ENCODE measurements around the gene BBX.

The BBX gene

DNA sequence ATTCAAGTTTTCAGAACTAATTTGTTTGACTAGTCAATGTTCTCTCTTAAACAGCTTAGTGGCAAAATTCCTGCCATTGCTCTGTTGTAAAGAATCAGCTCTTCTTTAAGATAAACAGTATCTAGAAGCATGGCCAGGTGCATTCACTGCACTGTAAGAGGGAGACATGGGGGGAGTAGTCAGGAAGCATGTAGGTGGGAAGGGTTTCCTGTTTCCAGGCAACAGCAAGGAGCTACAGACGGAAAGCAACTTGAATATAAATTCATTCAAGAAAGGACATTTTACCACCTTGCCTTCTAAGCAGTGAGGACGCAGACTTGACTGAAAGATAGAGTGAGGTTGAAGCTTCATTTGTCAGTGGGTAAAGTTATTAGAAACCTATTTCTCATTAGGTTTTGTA, 55.3 kb downstream of the BBX start:
- Histone ChIP-seq H3K9me3 (ENCODE audit: low read depth, low read length) (no peaks in the 10 kb centered on the region), H3K36me3 (ENCODE audit: insufficient read depth, low read length) (no peaks in the 10 kb centered on the region), H3K9ac (ENCODE audit: insufficient read length) (no peak overlapping the region), H3K27ac (no peak overlapping the region), H3K4me3 (no peak overlapping the region)
- TF ChIP-seq FOXP2 (optimal IDR thresholded peaks at IDR 0.05; ENCODE audit: control extremely low read depth, extremely low read length, insufficient read depth) (no peak), POLR2AphosphoS5 (IDR thresholded peaks at IDR 0.05; ENCODE audit: borderline replicate concordance, low read depth, low read length) (no peak), EZH2 (IDR thresholded peaks at IDR 0.05) (no peak)
- DNase-seq (ENCODE audit: low read depth, low spot score), result no peak

DNA sequence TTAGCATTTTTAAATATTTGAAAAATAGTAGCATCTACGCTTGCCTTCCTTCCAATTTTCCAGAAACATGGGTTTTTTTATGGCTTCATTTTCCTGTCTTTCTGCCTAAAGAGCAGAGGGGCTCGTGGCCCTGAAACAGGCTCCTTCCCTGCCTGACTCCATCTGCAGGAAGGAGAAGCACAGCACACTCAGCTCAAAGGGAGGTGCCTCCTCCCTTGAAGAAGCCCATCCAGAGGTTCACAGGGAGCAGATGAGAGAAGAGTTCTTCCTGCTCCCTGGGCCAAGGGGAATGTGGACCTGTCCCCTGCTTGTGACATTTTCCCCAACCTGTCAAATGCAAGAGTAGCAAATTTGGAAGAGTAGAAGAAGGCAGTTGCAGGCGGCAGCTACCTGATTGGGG, 55.8 kb downstream of the BBX start:
- H3K9ac ChIP-seq (ENCODE audit: insufficient read length), result no peak overlapping the region
- H3K4me3 ChIP-seq, result no peak overlapping the region
- no peak overlapping the region for H3K27ac ChIP-seq
- DNase-seq (ENCODE audit: low read depth, low spot score), result no peak
- no peaks in the 10 kb centered on the region for H3K9me3 ChIP-seq (ENCODE audit: low read depth, low read length)
- H3K36me3 ChIP-seq (ENCODE audit: insufficient read depth, low read length), result no peaks in the 10 kb centered on the region
- TF ChIP-seq EZH2 (IDR thresholded peaks at IDR 0.05) (no peak), POLR2AphosphoS5 (IDR thresholded peaks at IDR 0.05; ENCODE audit: borderline replicate concordance, low read depth, low read length) (no peak), FOXP2 (optimal IDR thresholded peaks at IDR 0.05; ENCODE audit: control extremely low read depth, extremely low read length, insufficient read depth) (no peak)

DNA sequence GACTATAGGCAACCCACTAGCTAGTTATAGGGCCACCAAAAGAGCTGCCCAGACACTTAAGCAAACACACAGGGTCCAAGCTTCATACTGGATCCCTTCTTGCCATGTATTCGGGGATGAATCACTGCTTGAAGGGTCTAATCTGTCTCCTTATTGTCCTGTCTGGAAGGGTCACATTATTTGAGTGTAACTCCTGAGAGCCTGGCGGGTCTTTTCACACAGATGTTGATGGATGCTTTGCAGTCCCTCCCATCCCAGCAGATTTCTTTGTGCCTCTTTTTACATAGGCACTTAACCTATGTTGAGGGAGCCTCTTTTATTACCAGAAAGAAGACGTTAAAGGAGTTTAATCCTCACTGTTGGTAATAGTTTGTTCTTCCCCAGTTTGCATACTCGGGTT, 56.6 kb downstream of the BBX start:
- no peaks in the 10 kb centered on the region for H3K36me3 ChIP-seq (ENCODE audit: insufficient read depth, low read length)
- H3K27ac ChIP-seq, result no peak overlapping the region
- DNase-seq (ENCODE audit: low read depth, low spot score), result no peak
- H3K9ac ChIP-seq (ENCODE audit: insufficient read length), result no peak overlapping the region
- H3K9me3 ChIP-seq (ENCODE audit: low read depth, low read length), result no peaks in the 10 kb centered on the region
- no peak overlapping the region for H3K4me3 ChIP-seq
- TF ChIP-seq EZH2 (IDR thresholded peaks at IDR 0.05) (no peak), POLR2AphosphoS5 (IDR thresholded peaks at IDR 0.05; ENCODE audit: borderline replicate concordance, low read depth, low read length) (no peak), FOXP2 (optimal IDR thresholded peaks at IDR 0.05; ENCODE audit: control extremely low read depth, extremely low read length, insufficient read depth) (no peak)

DNA sequence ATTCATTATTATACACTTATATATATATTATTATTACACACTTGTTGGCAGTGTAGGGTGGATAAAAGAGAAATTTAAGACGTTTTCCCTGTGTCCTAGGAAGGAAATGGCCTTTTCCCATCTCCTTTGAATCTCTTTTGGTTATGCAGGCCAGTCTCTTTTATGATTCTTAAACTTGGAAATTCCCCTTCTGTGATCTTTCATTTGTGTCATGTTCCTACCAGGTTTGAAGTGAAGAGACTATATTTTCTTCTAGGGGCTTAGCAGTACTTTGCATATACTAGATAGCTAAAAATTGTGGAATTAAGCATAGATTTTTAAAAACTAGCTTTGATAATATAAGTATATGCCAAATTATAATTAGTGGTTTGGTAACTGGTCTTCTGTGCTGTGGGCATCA, 58.5 kb downstream of the BBX start:
- no peak overlapping the region for H3K9ac ChIP-seq (ENCODE audit: insufficient read length)
- H3K36me3 ChIP-seq (ENCODE audit: insufficient read depth, low read length), result no peaks in the 10 kb centered on the region
- DNase-seq (ENCODE audit: low read depth, low spot score), result no peak
- no peak for TF ChIP-seq POLR2AphosphoS5 (IDR thresholded peaks at IDR 0.05; ENCODE audit: borderline replicate concordance, low read depth, low read length)
- TF ChIP-seq EZH2 (IDR thresholded peaks at IDR 0.05), result no peak
- no peak for TF ChIP-seq FOXP2 (optimal IDR thresholded peaks at IDR 0.05; ENCODE audit: control extremely low read depth, extremely low read length, insufficient read depth)
- H3K27ac ChIP-seq, result no peak overlapping the region
- H3K4me3 ChIP-seq, result no peak overlapping the region
- no peaks in the 10 kb centered on the region for H3K9me3 ChIP-seq (ENCODE audit: low read depth, low read length)

DNA sequence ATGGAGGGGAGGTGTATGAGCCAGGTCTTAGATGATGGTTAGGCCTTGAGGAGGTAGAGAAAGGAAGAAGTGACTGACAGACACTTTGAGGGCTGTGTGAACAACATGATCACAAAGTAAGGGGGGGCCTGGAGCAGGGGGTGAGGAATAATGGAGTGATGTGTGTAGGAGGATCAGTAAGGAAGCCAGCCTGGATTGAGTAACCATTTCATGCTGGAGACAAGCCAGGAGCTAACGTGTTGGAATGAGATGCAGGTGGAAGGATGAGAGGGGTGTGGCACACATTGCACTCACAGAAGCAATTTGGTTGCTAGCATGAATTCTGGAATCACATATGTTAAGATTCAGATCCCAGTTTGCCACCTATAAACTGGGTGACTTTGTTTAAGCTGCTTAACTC, 65.5 kb downstream of the BBX start:
- no peaks in the 10 kb centered on the region for H3K36me3 ChIP-seq (ENCODE audit: insufficient read depth, low read length)
- no peaks in the 10 kb centered on the region for H3K9me3 ChIP-seq (ENCODE audit: low read depth, low read length)
- no peak overlapping the region for H3K27ac ChIP-seq
- DNase-seq (ENCODE audit: low read depth, low spot score), result no peak
- TF ChIP-seq EZH2 (IDR thresholded peaks at IDR 0.05), result no peak
- no peak for TF ChIP-seq POLR2AphosphoS5 (IDR thresholded peaks at IDR 0.05; ENCODE audit: borderline replicate concordance, low read depth, low read length)
- no peak for TF ChIP-seq FOXP2 (optimal IDR thresholded peaks at IDR 0.05; ENCODE audit: control extremely low read depth, extremely low read length, insufficient read depth)
- no peak overlapping the region for H3K4me3 ChIP-seq
- no peak overlapping the region for H3K9ac ChIP-seq (ENCODE audit: insufficient read length)

DNA sequence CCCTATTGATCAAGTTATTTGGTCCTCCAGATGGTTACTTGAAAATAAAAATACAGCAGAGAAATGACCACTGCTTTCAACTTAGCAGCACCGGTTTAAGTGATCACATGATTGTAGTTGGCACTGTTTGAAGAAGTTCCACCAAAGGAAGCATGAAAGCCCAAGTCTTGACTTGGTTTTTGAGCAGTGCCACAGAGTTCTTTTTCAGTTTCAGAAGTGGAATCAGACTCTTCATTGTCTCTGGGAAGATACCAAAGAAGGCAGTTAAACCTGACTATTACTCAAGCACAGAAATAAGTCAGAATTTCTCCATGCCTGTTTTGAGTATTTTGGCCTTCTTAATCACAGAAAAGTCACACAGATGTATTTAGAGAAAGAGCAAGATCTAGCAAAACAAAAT, 66.7 kb downstream of the BBX start:
- H3K9ac ChIP-seq (ENCODE audit: insufficient read length), result no peak overlapping the region
- DNase-seq (ENCODE audit: low read depth, low spot score), result no peak
- H3K4me3 ChIP-seq, result no peak overlapping the region
- H3K36me3 ChIP-seq (ENCODE audit: insufficient read depth, low read length), result no peaks in the 10 kb centered on the region
- no peaks in the 10 kb centered on the region for H3K9me3 ChIP-seq (ENCODE audit: low read depth, low read length)
- no peak overlapping the region for H3K27ac ChIP-seq
- no peak for TF ChIP-seq POLR2AphosphoS5 (IDR thresholded peaks at IDR 0.05; ENCODE audit: borderline replicate concordance, low read depth, low read length)
- no peak for TF ChIP-seq EZH2 (IDR thresholded peaks at IDR 0.05)
- no peak for TF ChIP-seq FOXP2 (optimal IDR thresholded peaks at IDR 0.05; ENCODE audit: control extremely low read depth, extremely low read length, insufficient read depth)

DNA sequence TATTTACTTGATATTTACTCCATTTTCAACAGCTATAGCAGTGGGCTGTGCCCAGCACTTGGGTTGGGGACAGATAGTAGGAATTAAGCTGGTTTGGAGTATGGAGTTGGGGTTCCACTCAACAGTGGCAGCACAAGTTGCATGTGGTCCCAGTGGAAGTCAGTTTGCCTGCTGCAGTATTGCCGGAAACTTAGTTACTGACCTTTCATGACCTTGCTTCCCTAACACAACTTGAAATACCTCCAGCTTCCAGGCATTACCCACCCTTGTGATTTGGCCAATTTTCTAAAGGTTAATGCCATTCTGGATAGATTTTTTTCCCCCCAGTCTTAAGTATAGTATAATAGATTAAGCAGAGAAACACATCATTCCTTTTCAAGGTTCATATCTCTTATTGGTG, 68.0 kb downstream of the BBX start:
- no peak for TF ChIP-seq POLR2AphosphoS5 (IDR thresholded peaks at IDR 0.05; ENCODE audit: borderline replicate concordance, low read depth, low read length)
- no peak for TF ChIP-seq FOXP2 (optimal IDR thresholded peaks at IDR 0.05; ENCODE audit: control extremely low read depth, extremely low read length, insufficient read depth)
- no peak for TF ChIP-seq EZH2 (IDR thresholded peaks at IDR 0.05)
- Histone ChIP-seq H3K27ac (no peak overlapping the region), H3K4me3 (no peak overlapping the region), H3K9ac (ENCODE audit: insufficient read length) (no peak overlapping the region), H3K9me3 (ENCODE audit: low read depth, low read length) (no peaks in the 10 kb centered on the region), H3K36me3 (ENCODE audit: insufficient read depth, low read length) (no peaks in the 10 kb centered on the region)
- DNase-seq (ENCODE audit: low read depth, low spot score), result no peak

DNA sequence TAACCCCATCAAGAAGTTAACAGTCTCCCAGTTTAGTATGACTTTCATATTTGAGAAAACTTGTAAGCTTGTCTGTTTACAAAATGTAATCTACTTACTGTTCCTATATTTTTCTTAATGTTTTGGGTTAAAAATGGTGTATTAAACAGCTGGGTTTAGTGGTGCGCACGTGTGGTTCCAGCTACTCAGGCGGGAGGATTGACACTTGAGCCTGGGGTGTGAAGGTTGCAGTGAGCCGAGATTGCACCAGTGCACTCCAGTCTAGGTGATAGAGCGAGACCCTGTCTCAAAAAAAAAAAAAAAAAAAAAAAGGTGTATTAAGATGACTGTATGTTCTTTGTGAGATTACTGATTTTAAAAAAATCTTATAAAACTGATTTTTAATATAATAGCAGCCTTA, 69.3 kb downstream of the BBX start:
- Histone ChIP-seq H3K27ac (no peak overlapping the region), H3K9me3 (ENCODE audit: low read depth, low read length) (no peaks in the 10 kb centered on the region), H3K9ac (ENCODE audit: insufficient read length) (no peak overlapping the region), H3K4me3 (no peak overlapping the region), H3K36me3 (ENCODE audit: insufficient read depth, low read length) (no peaks in the 10 kb centered on the region)
- TF ChIP-seq FOXP2 (optimal IDR thresholded peaks at IDR 0.05; ENCODE audit: control extremely low read depth, extremely low read length, insufficient read depth), result no peak
- TF ChIP-seq EZH2 (IDR thresholded peaks at IDR 0.05), result no peak
- DNase-seq (ENCODE audit: low read depth, low spot score), result no peak

DNA sequence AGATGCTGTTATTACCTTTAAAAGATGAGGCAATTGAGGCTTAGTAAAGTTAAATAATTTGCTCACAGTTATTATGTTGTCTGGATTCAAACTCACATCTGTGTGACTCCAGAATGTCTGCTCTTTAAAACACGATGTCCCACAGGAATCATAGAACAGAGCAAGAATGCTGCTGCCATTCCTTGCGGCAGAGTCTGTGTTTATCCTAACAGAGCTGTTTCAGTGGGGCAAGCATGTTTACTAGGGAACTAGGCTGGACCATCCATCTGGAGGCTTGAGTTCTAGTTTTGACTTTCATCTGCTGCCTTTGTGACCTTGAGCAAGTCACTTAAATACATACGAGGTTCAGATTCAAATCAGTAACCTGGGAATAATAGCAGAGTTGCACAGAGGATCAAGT, 72.1 kb downstream of the BBX start:
- no peak overlapping the region for H3K27ac ChIP-seq
- H3K36me3 ChIP-seq (ENCODE audit: insufficient read depth, low read length), result no peaks in the 10 kb centered on the region
- no peaks in the 10 kb centered on the region for H3K9me3 ChIP-seq (ENCODE audit: low read depth, low read length)
- DNase-seq (ENCODE audit: low read depth, low spot score), result no peak
- no peak overlapping the region for H3K9ac ChIP-seq (ENCODE audit: insufficient read length)
- no peak for TF ChIP-seq POLR2AphosphoS5 (IDR thresholded peaks at IDR 0.05; ENCODE audit: borderline replicate concordance, low read depth, low read length)
- TF ChIP-seq EZH2 (IDR thresholded peaks at IDR 0.05), result no peak
- TF ChIP-seq FOXP2 (optimal IDR thresholded peaks at IDR 0.05; ENCODE audit: control extremely low read depth, extremely low read length, insufficient read depth), result no peak
- H3K4me3 ChIP-seq, result no peak overlapping the region
